PC-3 (cell line): Measurements from ENCODE around the gene RGS8.

ENCODE experiments used
- EZH2 ChIP-seq: fragments of 300-600 bp; sonication (generic); IDR thresholded peaks from one replicate; pipeline ENCODE4 v1.6.1; 2017; ENCODE audit warnings: antibody characterized with exemption, mild to moderate bottlenecking, low read length; ENCODE audit not compliant: unreplicated experiment
- TF ChIP-seq, protein P1 (sequence below): fragments of 300-600 bp; sonication (generic); conservative IDR thresholded peaks from 2 replicates; pipeline ENCODE4 v1.5.1; 2017; ENCODE audit warnings: antibody characterized with exemption, low read depth, mild to moderate bottlenecking, low read length

DNA sequence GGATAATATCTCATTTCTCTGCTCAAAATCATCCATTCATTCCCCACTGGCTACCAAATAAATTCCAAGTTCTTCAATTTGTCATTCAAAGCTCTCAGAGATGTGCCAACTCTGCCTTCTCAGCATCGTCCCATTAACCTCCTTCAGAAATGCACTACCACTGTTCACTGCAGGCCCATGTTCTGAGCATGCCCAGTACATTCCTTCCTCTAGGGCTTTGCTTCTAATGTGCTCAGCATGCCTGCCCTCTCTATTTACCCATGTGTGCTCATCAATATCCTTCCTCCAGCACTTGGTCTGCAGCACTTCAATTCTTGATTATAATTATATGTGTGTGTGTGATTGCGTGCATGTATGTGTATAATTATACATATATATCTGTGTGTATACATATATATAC lies 36.1 kb upstream of the RGS8 start:
- TF ChIP-seq, protein P1, sequence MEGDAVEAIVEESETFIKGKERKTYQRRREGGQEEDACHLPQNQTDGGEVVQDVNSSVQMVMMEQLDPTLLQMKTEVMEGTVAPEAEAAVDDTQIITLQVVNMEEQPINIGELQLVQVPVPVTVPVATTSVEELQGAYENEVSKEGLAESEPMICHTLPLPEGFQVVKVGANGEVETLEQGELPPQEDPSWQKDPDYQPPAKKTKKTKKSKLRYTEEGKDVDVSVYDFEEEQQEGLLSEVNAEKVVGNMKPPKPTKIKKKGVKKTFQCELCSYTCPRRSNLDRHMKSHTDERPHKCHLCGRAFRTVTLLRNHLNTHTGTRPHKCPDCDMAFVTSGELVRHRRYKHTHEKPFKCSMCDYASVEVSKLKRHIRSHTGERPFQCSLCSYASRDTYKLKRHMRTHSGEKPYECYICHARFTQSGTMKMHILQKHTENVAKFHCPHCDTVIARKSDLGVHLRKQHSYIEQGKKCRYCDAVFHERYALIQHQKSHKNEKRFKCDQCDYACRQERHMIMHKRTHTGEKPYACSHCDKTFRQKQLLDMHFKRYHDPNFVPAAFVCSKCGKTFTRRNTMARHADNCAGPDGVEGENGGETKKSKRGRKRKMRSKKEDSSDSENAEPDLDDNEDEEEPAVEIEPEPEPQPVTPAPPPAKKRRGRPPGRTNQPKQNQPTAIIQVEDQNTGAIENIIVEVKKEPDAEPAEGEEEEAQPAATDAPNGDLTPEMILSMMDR = no peak
- no peak for TF ChIP-seq EZH2
